Skeletal muscle satellite cell (primary cell): ENCODE results near the gene TMEM161A.
"Not testable (repeated sequence)": the region's sequence is repeated elsewhere in the genome, so short reads cannot be mapped to it uniquely, and the experiment has no call there.

ENCODE experiments used
- H3K27me3 ChIP-seq: 2 replicates; pipeline ENCODE4 v1.7.0; 2013; ENCODE audit warnings: low read length; ENCODE audit not compliant: control insufficient read depth, insufficient read depth
- H3K36me3 ChIP-seq: 2 replicates; pipeline ENCODE4 v1.7.0; 2013; ENCODE audit warnings: mild to moderate bottlenecking, control low read depth, low read length; ENCODE audit not compliant: insufficient read depth
- H3K4me1 ChIP-seq: 2 replicates; pipeline ENCODE4 v1.7.0; 2013; ENCODE audit warnings: low read length; ENCODE audit not compliant: control insufficient read depth, insufficient read depth
- H3K4me2 ChIP-seq: 2 replicates; pipeline ENCODE4 v1.7.0; 2013; ENCODE audit warnings: mild to moderate bottlenecking, low read length
- H3K4me3 ChIP-seq: 2 replicates; pipeline ENCODE4 v1.7.0; 2013; ENCODE audit warnings: low read length
- H3K9ac ChIP-seq: 2 replicates; pipeline ENCODE4 v1.7.0; 2013; ENCODE audit warnings: mild to moderate bottlenecking, low read depth, low read length, moderate library complexity
- H3K9me3 ChIP-seq: replicated peaks from 2 replicates; pipeline ENCODE4 v1.7.0; 2013; ENCODE audit warnings: mild to moderate bottlenecking, control low read depth, low read length

The TMEM161A gene

DNA sequence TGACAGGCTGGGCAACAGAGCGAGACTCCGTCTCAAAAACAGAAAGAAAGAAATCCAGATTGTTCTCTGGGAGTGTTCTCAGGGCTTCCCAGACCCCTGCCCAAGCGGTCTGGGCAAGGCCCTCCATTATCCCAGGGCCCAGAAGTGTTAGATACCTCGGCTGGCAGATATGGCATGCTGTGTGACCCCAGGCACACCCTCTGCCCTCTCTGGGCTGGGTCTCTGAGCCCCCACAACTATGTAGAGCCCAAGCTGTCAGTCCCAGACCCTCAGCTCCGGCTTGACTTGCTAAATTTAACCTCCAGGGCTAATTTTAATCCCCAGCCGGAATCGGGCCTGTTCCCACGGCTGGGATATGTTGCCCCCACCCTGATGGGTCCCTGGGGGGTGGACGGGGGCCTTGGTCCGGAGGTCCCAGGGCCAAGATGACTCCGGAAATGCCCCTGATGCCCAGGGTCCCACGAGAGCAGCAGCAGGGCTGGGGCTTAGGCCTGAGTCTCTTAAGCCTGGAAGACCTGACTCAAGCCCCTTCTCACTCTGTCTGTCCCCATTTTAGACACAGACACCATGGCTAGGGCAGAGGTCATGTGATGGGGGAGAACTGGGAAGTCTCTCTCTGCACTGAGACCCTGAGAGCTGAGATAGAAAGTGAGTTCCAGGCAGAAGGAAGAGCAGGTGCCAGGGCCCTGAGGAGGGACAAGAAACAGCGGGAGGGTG, 14.5 kb upstream of the TMEM161A start:
- no peaks in the 10 kb centered on the region for H3K4me1 ChIP-seq
- no peaks in the 10 kb centered on the region for H3K9me3 ChIP-seq
- peaks cover 3% of the 10 kb centered on the region for H3K36me3 ChIP-seq
- H3K9ac ChIP-seq: no peak overlapping the region
- no peaks in the 10 kb centered on the region for H3K27me3 ChIP-seq
- H3K4me3 ChIP-seq: no peak overlapping the region
- no peak overlapping the region for H3K4me2 ChIP-seq

DNA sequence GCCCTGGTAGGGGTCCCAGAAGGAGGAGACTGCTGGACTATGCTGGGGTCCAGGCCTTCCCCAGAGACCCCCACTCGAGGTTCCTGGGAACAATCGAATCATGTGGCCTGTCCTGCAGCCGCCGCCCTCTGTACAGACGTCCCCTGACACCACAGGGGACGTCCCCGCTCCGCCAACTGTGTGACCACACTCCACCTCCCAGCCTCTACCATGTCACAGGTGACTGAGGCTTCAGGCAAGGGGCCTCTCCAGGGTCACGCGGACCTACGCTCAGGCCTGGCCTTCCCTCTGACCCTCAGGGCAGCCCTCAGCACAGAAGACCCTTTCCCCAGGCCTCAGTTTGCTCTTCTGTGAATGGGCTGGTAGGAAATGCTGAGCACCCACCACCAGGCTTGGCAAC, 13.1 kb upstream of the TMEM161A start:
- Histone ChIP-seq H3K4me2 (no peak overlapping the region), H3K36me3 (no peaks in the 10 kb centered on the region), H3K9ac (no peak overlapping the region), H3K27me3 (no peaks in the 10 kb centered on the region), H3K4me1 (no peaks in the 10 kb centered on the region), H3K9me3 (no peaks in the 10 kb centered on the region), H3K4me3 (no peak overlapping the region)

DNA sequence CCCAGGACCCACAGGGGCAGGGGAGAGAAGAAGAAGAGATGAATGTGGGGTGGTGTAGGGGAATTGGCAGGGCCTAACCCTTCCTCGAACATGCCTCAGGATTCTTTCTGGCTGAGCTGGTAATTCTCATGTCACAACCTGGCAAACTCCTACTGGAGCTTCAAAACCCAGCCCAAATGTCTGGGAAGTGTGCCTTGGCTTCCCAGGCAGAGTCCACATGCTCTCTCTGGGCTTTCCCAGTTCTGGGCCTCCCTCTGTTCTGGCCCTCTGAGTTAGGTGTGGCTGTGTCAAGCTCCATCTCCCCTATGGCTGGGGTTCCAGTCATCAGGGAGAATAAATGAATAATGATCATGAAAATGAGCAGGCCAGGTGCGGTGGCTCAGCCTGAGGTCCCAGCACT, 11.2 kb upstream of the TMEM161A start:
- Histone ChIP-seq H3K9ac (no peak overlapping the region), H3K4me2 (no peak overlapping the region), H3K4me1 (peaks cover 4% of the 10 kb centered on the region), H3K36me3 (no peaks in the 10 kb centered on the region), H3K9me3 (no peaks in the 10 kb centered on the region), H3K4me3 (no peak overlapping the region), H3K27me3 (no peaks in the 10 kb centered on the region)

DNA sequence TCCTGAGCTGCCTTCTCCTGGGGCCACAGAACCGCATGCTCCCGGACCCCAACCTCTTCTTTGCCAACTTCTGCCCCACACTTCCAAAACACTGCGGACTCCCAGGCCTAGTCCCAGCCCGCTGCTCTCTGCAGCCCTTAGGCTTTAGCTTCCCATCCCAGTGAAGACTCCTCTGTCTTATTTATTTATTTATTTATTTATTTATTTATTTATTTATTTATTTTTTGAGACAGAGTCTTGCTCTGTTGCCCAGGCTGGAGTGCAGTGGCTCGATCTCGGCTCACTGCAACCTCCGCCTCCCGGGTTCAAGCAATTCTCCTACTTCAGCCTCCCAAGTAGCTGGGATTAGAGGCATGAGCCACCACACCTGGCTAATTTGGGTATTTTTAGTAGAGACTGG, 10.2 kb upstream of the TMEM161A start:
- H3K27me3 ChIP-seq, H3K36me3 ChIP-seq, H3K9ac ChIP-seq, H3K9me3 ChIP-seq, H3K4me3 ChIP-seq, H3K4me1 ChIP-seq, H3K4me2 ChIP-seq: not testable (repeated sequence)

DNA sequence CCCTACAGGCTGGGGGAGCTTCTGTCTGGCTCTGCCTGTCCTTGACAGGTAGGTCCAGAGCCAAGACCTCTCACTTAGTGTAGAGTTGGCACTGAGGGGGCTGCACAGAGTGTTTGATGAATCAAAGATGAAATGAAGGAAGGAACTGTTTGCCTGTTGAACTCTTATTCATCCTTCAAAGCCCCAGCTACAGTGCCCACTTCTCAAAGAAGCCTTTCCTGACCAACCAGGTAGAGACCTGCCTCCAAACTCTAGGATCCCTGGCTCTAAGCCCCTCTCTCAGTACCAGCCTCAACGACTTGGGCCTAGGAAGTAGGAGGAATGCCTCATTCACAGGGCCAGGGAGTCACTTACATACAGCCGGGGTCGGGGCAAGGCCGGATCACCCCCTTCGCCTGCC, 9.1 kb upstream of the TMEM161A start:
- no peaks in the 10 kb centered on the region for H3K36me3 ChIP-seq
- no peak overlapping the region for H3K4me3 ChIP-seq
- no peaks in the 10 kb centered on the region for H3K27me3 ChIP-seq
- peaks cover 4% of the 10 kb centered on the region for H3K4me1 ChIP-seq
- H3K9ac ChIP-seq: no peak overlapping the region
- H3K4me2 ChIP-seq: no peak overlapping the region
- H3K9me3 ChIP-seq: no peaks in the 10 kb centered on the region

DNA sequence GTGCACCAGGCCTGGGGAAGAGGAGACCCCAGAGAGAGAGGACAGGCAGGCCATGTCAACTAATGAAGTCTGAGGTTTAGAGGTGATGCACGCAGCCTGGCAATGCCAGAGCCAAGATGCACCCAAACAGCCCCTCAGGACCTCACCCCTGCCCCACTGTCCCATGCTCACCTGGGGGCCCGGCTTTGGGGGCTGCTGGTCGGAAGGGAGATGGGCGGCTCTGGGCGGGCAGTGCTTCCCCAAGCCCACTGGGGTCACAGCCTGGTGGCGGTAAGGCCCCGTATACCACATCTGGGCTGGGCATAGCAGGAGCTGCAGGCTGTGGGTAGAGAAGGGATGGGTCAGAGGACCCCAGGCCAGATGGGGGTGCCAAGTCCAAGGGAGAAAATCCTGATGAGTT, 8.6 kb upstream of the TMEM161A start:
- Histone ChIP-seq H3K4me2 (no peak overlapping the region), H3K4me3 (no peak overlapping the region), H3K4me1 (peaks cover 4% of the 10 kb centered on the region), H3K9ac (no peak overlapping the region), H3K9me3 (no peaks in the 10 kb centered on the region), H3K27me3 (no peaks in the 10 kb centered on the region), H3K36me3 (no peaks in the 10 kb centered on the region)

DNA sequence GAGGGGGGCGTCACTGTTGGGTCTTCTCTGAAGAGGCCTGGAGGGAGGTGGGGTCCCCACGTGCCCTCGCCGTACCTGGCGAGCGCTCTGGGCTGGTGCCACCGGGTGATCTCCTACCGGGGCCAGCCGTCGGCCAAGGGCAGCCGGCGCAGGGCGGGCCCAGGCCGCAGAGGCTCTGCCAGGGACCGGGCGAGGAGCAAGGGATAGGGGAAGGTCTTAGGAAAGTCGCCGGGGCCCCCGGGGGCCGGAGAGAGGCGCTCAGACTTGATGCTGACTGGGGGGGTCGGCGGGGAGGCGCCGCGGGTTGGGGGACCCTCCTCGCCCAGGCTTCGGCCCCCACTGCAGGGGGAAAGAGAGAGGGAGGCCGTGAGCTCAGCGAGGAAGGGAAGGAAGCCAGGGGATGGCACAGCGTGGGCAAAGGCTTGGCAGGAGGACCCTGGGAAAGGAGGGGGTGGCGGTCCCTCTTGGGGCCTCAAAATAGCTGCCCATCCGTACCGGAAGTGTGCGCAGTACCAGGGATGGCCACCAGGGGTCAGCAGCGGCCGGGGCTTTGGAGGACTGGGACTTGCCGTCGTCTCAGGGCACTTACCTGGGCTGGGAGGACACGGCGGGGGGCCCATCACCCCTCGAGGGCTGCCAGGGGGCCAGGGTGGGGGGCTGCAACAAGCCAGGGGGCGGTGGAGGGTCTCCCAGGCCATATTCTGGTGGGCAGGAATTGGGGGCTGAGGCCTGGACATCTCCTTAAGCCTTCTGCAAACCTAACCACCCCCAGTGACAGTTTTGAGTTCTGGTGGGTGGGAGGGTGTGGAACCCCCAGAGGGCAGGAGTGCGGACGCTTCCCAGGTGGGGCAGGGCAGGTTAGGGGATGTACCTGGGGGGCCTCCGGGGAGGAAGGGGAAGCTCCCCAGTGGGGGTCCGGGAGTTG, 7.7 kb upstream of the TMEM161A start:
- Histone ChIP-seq H3K4me3 (no peak overlapping the region), H3K27me3 (no peaks in the 10 kb centered on the region), H3K9me3 (no peaks in the 10 kb centered on the region), H3K4me1 (peaks cover 4% of the 10 kb centered on the region), H3K4me2 (peak overlapping the region; percentile 76), H3K9ac (peak overlapping the region; percentile 79), H3K36me3 (no peaks in the 10 kb centered on the region)

DNA sequence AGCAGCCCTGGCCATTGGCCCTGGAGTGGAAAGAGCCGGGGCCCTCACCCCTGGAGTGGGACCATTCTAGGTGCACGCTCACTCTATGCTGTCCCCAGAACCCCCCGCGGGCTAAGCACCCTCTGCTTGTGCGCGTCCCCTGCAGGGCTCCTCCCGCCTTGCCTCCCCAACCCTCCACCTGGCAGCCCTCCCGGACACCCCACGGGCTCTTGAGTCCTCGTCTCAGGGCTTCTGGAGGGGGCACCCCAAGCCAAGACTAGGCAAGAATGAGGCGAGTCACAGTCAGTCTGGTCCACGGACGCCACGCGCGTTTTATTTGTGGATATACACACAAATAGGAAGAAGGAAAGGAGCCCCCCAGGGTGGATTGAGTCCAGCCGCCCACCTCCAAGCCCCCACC, 7.0 kb upstream of the TMEM161A start:
- H3K9ac ChIP-seq: peak overlapping the region; percentile 79
- H3K4me1 ChIP-seq: peaks cover 4% of the 10 kb centered on the region
- no peak overlapping the region for H3K4me2 ChIP-seq
- H3K36me3 ChIP-seq: no peaks in the 10 kb centered on the region
- H3K27me3 ChIP-seq: no peaks in the 10 kb centered on the region
- no peaks in the 10 kb centered on the region for H3K9me3 ChIP-seq
- no peak overlapping the region for H3K4me3 ChIP-seq

DNA sequence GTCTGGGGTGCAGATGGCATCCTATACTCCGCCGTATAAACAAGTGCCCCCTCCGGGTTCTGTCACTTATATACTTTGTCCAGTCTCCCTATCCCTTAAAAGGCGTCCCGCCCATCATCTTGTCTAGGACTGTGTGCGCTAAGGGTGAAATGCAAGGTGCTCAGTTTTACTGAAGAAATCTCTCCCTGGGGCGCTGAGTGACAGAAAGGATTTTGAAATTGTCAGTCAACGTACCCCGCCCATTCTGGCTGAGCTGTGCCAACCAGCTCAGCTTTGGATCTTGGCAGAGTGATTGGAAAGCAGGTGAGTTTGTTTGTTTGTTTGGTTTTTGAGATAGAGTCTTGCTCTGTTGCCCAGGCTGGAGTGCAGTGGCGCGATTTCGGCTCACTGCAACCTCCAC, 4.1 kb upstream of the TMEM161A start:
- peaks cover 9% of the 10 kb centered on the region for H3K4me1 ChIP-seq
- H3K9ac ChIP-seq: no peak overlapping the region
- no peaks in the 10 kb centered on the region for H3K27me3 ChIP-seq
- H3K4me2 ChIP-seq: no peak overlapping the region
- no peak overlapping the region for H3K4me3 ChIP-seq
- H3K9me3 ChIP-seq: no peaks in the 10 kb centered on the region
- H3K36me3 ChIP-seq: no peaks in the 10 kb centered on the region

DNA sequence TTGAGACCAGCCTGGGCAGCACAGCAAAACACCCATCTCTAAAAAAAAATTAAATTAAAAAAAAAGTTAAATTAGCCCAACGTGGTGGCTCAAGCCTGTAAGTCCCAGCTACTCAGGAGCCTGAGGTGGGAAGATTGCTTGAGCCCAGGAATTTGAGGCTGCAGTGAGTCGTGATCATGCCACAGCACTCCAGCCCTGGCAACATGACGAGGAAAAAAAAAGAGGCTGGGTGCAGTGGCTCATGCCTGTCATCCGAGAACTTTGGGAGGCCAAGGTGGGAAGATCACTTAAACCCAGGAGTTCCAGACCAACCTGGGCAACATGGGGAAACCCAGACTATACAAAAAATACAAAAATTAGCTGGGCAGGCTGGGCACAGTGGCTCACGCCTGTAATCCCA, 2.2 kb upstream of the TMEM161A start:
- no peak overlapping the region for H3K9ac ChIP-seq
- H3K4me2 ChIP-seq: no peak overlapping the region
- peaks cover 8% of the 10 kb centered on the region for H3K4me1 ChIP-seq
- no peak overlapping the region for H3K4me3 ChIP-seq
- H3K27me3 ChIP-seq: no peaks in the 10 kb centered on the region
- no peaks in the 10 kb centered on the region for H3K36me3 ChIP-seq
- no peaks in the 10 kb centered on the region for H3K9me3 ChIP-seq

DNA sequence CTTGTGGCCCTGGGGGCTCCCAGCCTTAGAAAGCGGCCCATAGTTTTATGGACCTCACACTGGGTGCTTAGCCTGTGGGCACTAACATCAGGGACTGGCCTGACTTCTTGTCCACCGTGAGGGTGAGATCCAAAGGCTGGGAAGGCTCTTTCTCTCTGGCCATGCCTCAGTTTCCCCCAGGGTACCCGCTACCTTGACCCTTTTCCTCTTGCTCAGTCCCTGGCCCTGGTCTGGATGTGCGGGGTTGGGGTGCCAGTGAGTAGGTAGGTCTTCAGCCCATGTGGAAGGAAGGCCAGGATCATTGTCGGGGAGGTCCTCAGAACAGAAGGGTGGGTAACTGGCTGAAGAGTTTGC, 1.6 kb upstream of the TMEM161A start:
- no peak overlapping the region for H3K4me2 ChIP-seq
- no peak overlapping the region for H3K9ac ChIP-seq
- H3K4me3 ChIP-seq: no peak overlapping the region
- H3K9me3 ChIP-seq: no peaks in the 10 kb centered on the region
- peaks cover 8% of the 10 kb centered on the region for H3K4me1 ChIP-seq
- H3K36me3 ChIP-seq: no peaks in the 10 kb centered on the region
- H3K27me3 ChIP-seq: no peaks in the 10 kb centered on the region
